ENCODE measurements around the gene HFM1.

HFM1 gene

GRCh38 chr1:91245435-91245834 lies 159.2 kb downstream of the HFM1 start:
- Histone ChIP-seq H3K27me3 (replicated peaks; ENCODE audit: control insufficient read depth, insufficient read depth, low read length) (no peaks in the 10 kb centered on the region), H3K4me3 (replicated peaks; ENCODE audit: low read depth, low read length) (no peak overlapping the region), H3K36me3 (ENCODE audit: control insufficient read depth, insufficient read depth, low read length) (no peaks in the 10 kb centered on the region)
- TF ChIP-seq, protein P1, sequence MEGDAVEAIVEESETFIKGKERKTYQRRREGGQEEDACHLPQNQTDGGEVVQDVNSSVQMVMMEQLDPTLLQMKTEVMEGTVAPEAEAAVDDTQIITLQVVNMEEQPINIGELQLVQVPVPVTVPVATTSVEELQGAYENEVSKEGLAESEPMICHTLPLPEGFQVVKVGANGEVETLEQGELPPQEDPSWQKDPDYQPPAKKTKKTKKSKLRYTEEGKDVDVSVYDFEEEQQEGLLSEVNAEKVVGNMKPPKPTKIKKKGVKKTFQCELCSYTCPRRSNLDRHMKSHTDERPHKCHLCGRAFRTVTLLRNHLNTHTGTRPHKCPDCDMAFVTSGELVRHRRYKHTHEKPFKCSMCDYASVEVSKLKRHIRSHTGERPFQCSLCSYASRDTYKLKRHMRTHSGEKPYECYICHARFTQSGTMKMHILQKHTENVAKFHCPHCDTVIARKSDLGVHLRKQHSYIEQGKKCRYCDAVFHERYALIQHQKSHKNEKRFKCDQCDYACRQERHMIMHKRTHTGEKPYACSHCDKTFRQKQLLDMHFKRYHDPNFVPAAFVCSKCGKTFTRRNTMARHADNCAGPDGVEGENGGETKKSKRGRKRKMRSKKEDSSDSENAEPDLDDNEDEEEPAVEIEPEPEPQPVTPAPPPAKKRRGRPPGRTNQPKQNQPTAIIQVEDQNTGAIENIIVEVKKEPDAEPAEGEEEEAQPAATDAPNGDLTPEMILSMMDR (IDR thresholded peaks at IDR 0.05; ENCODE audit: insufficient read depth, low read length, poor library complexity, severe bottlenecking), result no peak
- no peak for DNase-seq (ENCODE audit: extremely low read depth, insufficient read length)

DNA sequence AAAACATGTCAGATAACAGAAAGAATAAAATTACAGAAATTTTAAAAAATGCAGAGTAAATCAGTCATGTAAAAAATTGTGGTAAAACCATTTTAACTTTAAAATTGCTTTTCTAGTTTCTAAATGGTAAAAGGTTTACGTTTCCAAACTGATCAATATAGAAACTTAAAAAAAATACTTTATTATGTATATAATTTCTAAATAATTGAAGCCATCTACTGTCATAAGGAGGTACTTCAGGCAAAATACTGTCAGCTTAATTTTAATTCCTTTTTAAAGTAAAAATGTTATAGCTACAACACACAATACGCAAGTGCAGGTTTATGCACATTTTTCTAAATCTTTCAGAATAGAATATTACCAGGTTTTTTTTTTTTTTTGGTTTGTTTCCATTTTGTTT lies 159.9 kb downstream of the HFM1 start:
- Histone ChIP-seq H3K4me3 (replicated peaks; ENCODE audit: low read depth, low read length) (no peak overlapping the region), H3K36me3 (ENCODE audit: control insufficient read depth, insufficient read depth, low read length) (no peaks in the 10 kb centered on the region), H3K27me3 (replicated peaks; ENCODE audit: control insufficient read depth, insufficient read depth, low read length) (no peaks in the 10 kb centered on the region)
- DNase-seq (ENCODE audit: extremely low read depth, insufficient read length), result no peak
- TF ChIP-seq, protein P1 (IDR thresholded peaks at IDR 0.05; ENCODE audit: insufficient read depth, low read length, poor library complexity, severe bottlenecking), result no peak

DNA sequence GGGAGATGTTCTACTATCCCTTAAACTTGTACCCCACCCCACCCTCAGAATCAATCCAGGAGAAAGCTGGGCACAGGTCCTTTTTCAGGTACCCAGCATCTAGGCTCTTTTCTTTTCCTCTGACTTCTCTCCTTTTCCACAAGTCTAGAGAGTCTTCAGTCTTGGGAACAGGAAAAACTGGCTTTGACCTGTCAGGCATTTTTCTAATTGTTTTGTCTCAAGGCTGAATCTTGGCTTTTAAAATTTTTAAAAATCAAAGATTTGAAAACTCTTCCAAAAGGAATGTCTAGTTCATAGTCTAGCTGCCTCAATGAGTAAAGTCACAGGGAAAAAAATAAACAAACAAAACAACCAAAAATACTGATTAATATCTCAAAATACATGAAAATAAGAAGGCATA lies 161.5 kb downstream of the HFM1 start:
- DNase-seq (ENCODE audit: extremely low read depth, insufficient read length), result no peak
- no peaks in the 10 kb centered on the region for H3K36me3 ChIP-seq (ENCODE audit: control insufficient read depth, insufficient read depth, low read length)
- H3K4me3 ChIP-seq (replicated peaks; ENCODE audit: low read depth, low read length), result no peak overlapping the region
- H3K27me3 ChIP-seq (replicated peaks; ENCODE audit: control insufficient read depth, insufficient read depth, low read length), result no peaks in the 10 kb centered on the region
- TF ChIP-seq, protein P1 (IDR thresholded peaks at IDR 0.05; ENCODE audit: insufficient read depth, low read length, poor library complexity, severe bottlenecking), result no peak

GRCh38 chr1:91234181-91234580 lies 170.5 kb downstream of the HFM1 start:
- DNase-seq (ENCODE audit: extremely low read depth, insufficient read length), result no peak
- Histone ChIP-seq H3K4me3 (replicated peaks; ENCODE audit: low read depth, low read length) (no peak overlapping the region), H3K27me3 (replicated peaks; ENCODE audit: control insufficient read depth, insufficient read depth, low read length) (no peaks in the 10 kb centered on the region; the same call in 1 of the 2 replicates), H3K36me3 (ENCODE audit: control insufficient read depth, insufficient read depth, low read length) (no peaks in the 10 kb centered on the region)
- TF ChIP-seq, protein P1 (IDR thresholded peaks at IDR 0.05; ENCODE audit: insufficient read depth, low read length, poor library complexity, severe bottlenecking), result no peak

GRCh38 chr1:91226741-91227140 lies 177.9 kb downstream of the HFM1 start:
- no peak overlapping the region for H3K4me3 ChIP-seq (replicated peaks; ENCODE audit: low read depth, low read length)
- no peaks in the 10 kb centered on the region for H3K27me3 ChIP-seq (replicated peaks; ENCODE audit: control insufficient read depth, insufficient read depth, low read length)
- TF ChIP-seq, protein P1 (IDR thresholded peaks at IDR 0.05; ENCODE audit: insufficient read depth, low read length, poor library complexity, severe bottlenecking), result no peak
- H3K36me3 ChIP-seq (ENCODE audit: control insufficient read depth, insufficient read depth, low read length), result no peaks in the 10 kb centered on the region
- no peak for DNase-seq (ENCODE audit: extremely low read depth, insufficient read length)

DNA sequence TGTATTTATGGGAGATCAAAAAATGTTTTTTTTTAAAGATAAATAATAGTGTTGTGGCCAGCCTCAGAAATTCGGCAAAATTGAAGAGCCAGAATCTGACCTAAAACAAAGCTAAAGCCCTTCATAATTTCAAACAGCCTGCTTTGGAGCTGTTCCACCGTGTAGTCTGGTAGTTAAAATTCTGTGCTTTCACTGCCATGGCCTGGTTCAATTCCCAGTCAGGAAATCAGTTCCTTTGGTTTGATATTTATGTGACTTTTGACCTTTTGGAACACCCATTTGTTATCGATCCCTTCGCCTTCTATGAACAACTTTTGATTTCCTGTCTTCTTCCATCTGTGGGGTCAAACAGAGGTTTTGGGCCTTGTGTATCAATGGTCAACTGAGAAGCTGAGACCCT lies 179.8 kb downstream of the HFM1 start:
- TF ChIP-seq, protein P1 (IDR thresholded peaks at IDR 0.05; ENCODE audit: insufficient read depth, low read length, poor library complexity, severe bottlenecking), result no peak
- Histone ChIP-seq H3K4me3 (replicated peaks; ENCODE audit: low read depth, low read length) (no peak overlapping the region), H3K27me3 (replicated peaks; ENCODE audit: control insufficient read depth, insufficient read depth, low read length) (no peaks in the 10 kb centered on the region), H3K36me3 (ENCODE audit: control insufficient read depth, insufficient read depth, low read length) (no peaks in the 10 kb centered on the region)
- DNase-seq (ENCODE audit: extremely low read depth, insufficient read length), result no peak

All from GM06990 (cell line).